HEK293 (cell line): ENCODE data around the gene ZBED1.

Experiments
- CTCF ChIA-PET: fragments of 350-600 bp; formaldehyde crosslinking; extraction: SDS; loops from one replicate; lab custom pipeline; 2021; ENCODE audit warnings: antibody characterized with exemption; lab: Yijun Ruan, JAX
- POLR2A ChIA-PET: fragments of 300-600 bp; formaldehyde crosslinking; extraction: SDS; loops from one replicate; lab custom pipeline; 2020; ENCODE audit warnings: antibody characterized with exemption, inconsistent platforms; lab: Yijun Ruan, JAX
- H3K27ac ChIP-seq: fragments of 200-500 bp; sonication (Bioruptor generic); 2 replicates; pipeline ENCODE4 v1.5.1; 2014; ENCODE audit warnings: low read depth, low read length, control low read depth, inconsistent platforms; ENCODE audit errors: extremely low read depth
- H3K36me3 ChIP-seq, 2 experiments: fragments of 200-500 bp in 1 of 2; sonication (Bioruptor generic) in 1 of 2; 1 replicate in 1 of 2; 2 replicates in 1 of 2; pipeline ENCODE4 v1.5.1; 2014 to 2017; ENCODE audit warnings: inconsistent platforms in 2 of 2, low read length in 2 of 2; ENCODE audit not compliant: control insufficient read depth in 2 of 2, insufficient read depth in 1 of 2
- H3K4me1 ChIP-seq: fragments of 200-500 bp; sonication (Bioruptor generic); 2 replicates; pipeline ENCODE4 v1.5.1; 2014; ENCODE audit warnings: mild to moderate bottlenecking, low read length, inconsistent platforms; ENCODE audit not compliant: control insufficient read depth, insufficient read depth
- H3K4me3 ChIP-seq: 2 replicates; pipeline ENCODE4 v1.5.1; 2011; ENCODE audit warnings: low read depth, mild to moderate bottlenecking, control low read depth, low read length, moderate library complexity
- H3K9me3 ChIP-seq: fragments of 200-500 bp; sonication (Bioruptor generic); 2 replicates; pipeline ENCODE4 v1.5.1; 2014; ENCODE audit warnings: low read depth, low read length, inconsistent platforms; ENCODE audit not compliant: control insufficient read depth, insufficient read depth
- GLIS1 ChIP-seq: fragments of 450-650 bp; formaldehyde crosslinking; IDR thresholded peaks from 2 replicates; pipeline ENCODE4 v1.5.1; 2016; ENCODE audit warnings: missing biosample characterization, missing genetic modification characterization
- TRIM28 ChIP-seq: IDR thresholded peaks from 2 replicates; pipeline ENCODE4 v1.6.1; 2011; ENCODE audit warnings: low read length, control low read depth, borderline replicate concordance
- YY1 ChIP-seq: fragments of 450-650 bp; formaldehyde crosslinking; IDR thresholded peaks from 2 replicates; pipeline ENCODE4 v1.5.1; 2018; ENCODE audit warnings: missing biosample characterization, missing genetic modification characterization
- ZFP41 ChIP-seq: fragments of 450-650 bp; formaldehyde crosslinking; IDR thresholded peaks from 2 replicates; pipeline ENCODE4 v1.5.1; 2016; ENCODE audit warnings: missing biosample characterization, missing genetic modification characterization, borderline replicate concordance
- ZNF146 ChIP-seq: fragments of 450-650 bp; formaldehyde crosslinking; IDR thresholded peaks from 2 replicates; pipeline ENCODE4 v1.5.1; 2016; ENCODE audit warnings: missing biosample characterization, missing genetic modification characterization
- ZNF2 ChIP-seq: fragments of 450-650 bp; formaldehyde crosslinking; IDR thresholded peaks from 2 replicates; pipeline ENCODE4 v1.5.1; 2016; ENCODE audit warnings: missing biosample characterization, missing genetic modification characterization
- ZNF292 ChIP-seq: fragments of 450-650 bp; formaldehyde crosslinking; IDR thresholded peaks from 2 replicates; pipeline ENCODE4 v1.5.1; 2016; ENCODE audit warnings: low read depth, missing biosample characterization, missing genetic modification characterization, borderline replicate concordance
- ZNF354C ChIP-seq: fragments of 450-650 bp; formaldehyde crosslinking; IDR thresholded peaks from 2 replicates; pipeline ENCODE4 v1.5.1; 2016; ENCODE audit warnings: missing biosample characterization, missing genetic modification characterization, low read depth, borderline replicate concordance
- ZNF843 ChIP-seq: fragments of 450-650 bp; formaldehyde crosslinking; IDR thresholded peaks from 2 replicates; pipeline ENCODE4 v1.5.1; 2016; ENCODE audit warnings: missing biosample characterization, missing genetic modification characterization
- TF ChIP-seq, protein P1 (sequence below): fragments of 450-650 bp; formaldehyde crosslinking; optimal IDR thresholded peaks from 2 replicates; pipeline ENCODE3; 2016; ENCODE audit warnings: missing biosample characterization, mild to moderate bottlenecking, missing genetic modification characterization
- TF ChIP-seq, protein P2 (sequence below): fragments of 450-650 bp; formaldehyde crosslinking; IDR thresholded peaks from 2 replicates; pipeline ENCODE4 v1.5.1; 2016; ENCODE audit warnings: missing biosample characterization, missing genetic modification characterization
- TF ChIP-seq, protein P3 (sequence below): fragments of 450-650 bp; formaldehyde crosslinking; conservative IDR thresholded peaks from 2 replicates; pipeline ENCODE4 v1.5.1; 2016; ENCODE audit warnings: low read depth, missing biosample characterization, missing genetic modification characterization
- TF ChIP-seq, protein P4 (sequence below): fragments of 450-650 bp; formaldehyde crosslinking; IDR thresholded peaks from 2 replicates; pipeline ENCODE4 v1.5.1; 2016; ENCODE audit warnings: missing biosample characterization, missing genetic modification characterization

Gene ZBED1

DNA sequence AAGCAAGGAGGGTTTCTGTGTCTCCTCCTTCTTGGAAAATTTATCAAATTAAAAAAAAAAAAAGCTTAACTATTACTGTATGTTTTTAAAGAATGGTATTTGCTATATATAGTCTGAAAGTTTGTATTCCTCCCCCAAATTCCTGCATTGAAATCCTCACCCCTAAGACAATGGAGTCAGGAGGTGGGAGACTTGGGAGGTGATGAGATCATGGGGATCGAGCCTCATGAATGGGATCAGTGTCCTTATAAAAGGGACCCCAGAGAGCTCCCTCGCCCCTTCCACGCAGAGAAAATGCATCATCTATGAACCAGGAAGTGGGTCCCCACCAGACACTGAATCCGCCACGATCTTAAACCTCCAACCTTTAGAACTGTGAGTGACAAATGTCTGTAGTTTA, 50.1 kb downstream of the ZBED1 start:
- CTCF ChIA-PET: no interaction called here
- H3K9me3 ChIP-seq: no peaks in the 10 kb centered on the region
- TF ChIP-seq, protein P1, sequence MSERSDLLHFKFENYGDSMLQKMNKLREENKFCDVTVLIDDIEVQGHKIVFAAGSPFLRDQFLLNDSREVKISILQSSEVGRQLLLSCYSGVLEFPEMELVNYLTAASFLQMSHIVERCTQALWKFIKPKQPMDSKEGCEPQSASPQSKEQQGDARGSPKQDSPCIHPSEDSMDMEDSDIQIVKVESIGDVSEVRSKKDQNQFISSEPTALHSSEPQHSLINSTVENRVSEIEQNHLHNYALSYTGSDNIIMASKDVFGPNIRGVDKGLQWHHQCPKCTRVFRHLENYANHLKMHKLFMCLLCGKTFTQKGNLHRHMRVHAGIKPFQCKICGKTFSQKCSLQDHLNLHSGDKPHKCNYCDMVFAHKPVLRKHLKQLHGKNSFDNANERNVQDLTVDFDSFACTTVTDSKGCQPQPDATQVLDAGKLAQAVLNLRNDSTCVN (tag by site-specific recombination): no peak
- TF ChIP-seq, protein P2, sequence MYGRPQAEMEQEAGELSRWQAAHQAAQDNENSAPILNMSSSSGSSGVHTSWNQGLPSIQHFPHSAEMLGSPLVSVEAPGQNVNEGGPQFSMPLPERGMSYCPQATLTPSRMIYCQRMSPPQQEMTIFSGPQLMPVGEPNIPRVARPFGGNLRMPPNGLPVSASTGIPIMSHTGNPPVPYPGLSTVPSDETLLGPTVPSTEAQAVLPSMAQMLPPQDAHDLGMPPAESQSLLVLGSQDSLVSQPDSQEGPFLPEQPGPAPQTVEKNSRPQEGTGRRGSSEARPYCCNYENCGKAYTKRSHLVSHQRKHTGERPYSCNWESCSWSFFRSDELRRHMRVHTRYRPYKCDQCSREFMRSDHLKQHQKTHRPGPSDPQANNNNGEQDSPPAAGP (tag by site-specific recombination): no peak
- TF ChIP-seq ZNF843 (no peak), ZNF292 (tag by site-specific recombination) (no peak), ZNF2 (tag by site-specific recombination) (no peak), ZFP41 (tag by site-specific recombination) (no peak), TRIM28 (no peak), YY1 (no peak), GLIS1 (tag by site-specific recombination) (no peak)
- TF ChIP-seq, protein P3, sequence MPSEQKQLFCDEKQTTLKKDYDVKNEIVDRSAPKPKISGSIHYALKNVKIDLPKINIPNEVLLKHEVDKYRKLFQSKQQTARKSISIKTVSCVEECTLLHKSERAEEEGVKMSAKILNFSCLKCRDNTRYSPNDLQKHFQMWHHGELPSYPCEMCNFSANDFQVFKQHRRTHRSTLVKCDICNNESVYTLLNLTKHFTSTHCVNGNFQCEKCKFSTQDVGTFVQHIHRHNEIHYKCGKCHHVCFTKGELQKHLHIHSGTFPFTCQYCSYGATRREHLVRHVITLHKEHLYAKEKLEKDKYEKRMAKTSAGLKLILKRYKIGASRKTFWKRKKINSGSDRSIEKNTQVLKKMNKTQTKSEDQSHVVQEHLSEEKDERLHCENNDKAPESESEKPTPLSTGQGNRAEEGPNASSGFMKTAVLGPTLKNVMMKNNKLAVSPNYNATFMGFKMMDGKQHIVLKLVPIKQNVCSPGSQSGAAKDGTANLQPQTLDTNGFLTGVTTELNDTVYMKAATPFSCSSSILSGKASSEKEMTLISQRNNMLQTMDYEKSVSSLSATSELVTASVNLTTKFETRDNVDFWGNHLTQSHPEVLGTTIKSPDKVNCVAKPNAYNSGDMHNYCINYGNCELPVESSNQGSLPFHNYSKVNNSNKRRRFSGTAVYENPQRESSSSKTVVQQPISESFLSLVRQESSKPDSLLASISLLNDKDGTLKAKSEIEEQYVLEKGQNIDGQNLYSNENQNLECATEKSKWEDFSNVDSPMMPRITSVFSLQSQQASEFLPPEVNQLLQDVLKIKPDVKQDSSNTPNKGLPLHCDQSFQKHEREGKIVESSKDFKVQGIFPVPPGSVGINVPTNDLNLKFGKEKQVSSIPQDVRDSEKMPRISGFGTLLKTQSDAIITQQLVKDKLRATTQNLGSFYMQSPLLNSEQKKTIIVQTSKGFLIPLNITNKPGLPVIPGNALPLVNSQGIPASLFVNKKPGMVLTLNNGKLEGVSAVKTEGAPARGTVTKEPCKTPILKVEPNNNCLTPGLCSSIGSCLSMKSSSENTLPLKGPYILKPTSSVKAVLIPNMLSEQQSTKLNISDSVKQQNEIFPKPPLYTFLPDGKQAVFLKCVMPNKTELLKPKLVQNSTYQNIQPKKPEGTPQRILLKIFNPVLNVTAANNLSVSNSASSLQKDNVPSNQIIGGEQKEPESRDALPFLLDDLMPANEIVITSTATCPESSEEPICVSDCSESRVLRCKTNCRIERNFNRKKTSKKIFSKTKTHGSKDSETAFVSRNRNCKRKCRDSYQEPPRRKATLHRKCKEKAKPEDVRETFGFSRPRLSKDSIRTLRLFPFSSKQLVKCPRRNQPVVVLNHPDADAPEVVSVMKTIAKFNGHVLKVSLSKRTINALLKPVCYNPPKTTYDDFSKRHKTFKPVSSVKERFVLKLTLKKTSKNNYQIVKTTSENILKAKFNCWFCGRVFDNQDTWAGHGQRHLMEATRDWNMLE (tag by site-specific recombination): no peak
- TF ChIP-seq, all 188 proteins: peak for 0
- Histone ChIP-seq H3K4me3 (no peak overlapping the region), H3K27ac (no peak overlapping the region), H3K4me1 (no peaks in the 10 kb centered on the region), H3K36me3 (no peaks in the 10 kb centered on the region)
- POLR2A ChIA-PET: no interaction called here

DNA sequence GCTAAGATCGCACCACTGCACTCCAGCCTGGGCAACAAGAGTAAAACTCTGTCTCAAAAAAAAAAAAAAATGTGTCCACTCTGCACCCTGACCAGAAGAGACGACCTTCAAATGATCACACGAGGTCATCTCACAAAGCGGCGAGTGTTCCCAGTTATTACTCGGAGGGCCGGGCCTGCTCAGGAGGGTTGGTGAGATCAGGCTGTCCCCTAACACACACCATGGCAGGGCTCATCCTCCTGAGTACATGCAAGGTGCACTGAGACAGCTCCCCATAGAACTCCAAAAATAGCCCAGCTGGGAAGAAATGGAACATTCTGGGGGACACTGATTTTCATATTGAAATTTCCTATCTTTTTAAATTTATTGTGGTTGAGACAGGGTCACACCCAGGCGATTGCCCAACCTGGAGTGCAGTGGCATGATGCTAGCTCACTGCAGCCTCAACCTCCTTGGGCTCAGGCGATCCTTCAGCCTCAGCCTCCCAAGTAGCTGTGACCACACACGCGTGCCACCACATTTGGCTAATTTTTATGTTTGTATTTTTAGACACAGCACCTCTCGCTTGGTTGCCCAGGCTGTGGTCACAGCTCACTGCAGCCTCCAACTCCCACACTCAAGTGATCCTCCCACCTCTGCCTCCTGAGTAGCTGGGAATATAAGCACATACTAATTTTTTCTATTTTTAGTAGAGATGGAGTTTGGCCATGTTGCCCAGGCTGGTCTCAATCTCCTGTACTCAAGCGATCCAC, 51.5 kb downstream of the ZBED1 start:
- Histone ChIP-seq H3K36me3 (no peaks in the 10 kb centered on the region; a peak in 1 of 3 replicates), H3K9me3 (no peaks in the 10 kb centered on the region), H3K4me1 (no peaks in the 10 kb centered on the region), H3K27ac (no peak overlapping the region), H3K4me3 (no peak overlapping the region)
- TF ChIP-seq ZNF354C (tag by site-specific recombination): no peak
- ChIA-PET POLR2A (no interaction called here), CTCF (no interaction called here)

DNA sequence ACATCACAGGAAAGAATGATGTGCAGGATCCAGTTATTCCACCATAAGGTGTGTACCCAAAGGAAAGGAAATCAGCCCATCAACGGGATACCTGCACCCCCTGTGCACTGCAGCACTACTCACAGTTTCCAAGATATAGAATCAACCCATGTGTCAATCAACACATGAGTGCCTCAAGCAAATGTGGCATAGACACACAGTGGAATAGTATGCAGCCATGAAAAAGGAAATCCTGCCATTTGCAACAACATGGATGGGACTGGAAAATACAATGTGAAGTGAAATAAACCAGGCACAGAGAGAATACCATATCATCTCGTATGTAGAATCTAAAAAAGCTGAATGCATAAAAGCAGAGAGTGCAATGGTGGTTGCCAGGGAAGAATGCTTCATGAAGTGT, 53.3 kb downstream of the ZBED1 start:
- no peaks in the 10 kb centered on the region for H3K4me1 ChIP-seq
- CTCF ChIA-PET: no interaction called here
- TF ChIP-seq, protein P4, sequence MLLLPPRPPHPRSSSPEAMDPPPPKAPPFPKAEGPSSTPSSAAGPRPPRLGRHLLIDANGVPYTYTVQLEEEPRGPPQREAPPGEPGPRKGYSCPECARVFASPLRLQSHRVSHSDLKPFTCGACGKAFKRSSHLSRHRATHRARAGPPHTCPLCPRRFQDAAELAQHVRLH (tag by site-specific recombination): peak; percentile 42; the same call in 1 of the 2 replicates
- peak; percentile 98 for TF ChIP-seq ZNF146
- TF ChIP-seq, protein P3 (tag by site-specific recombination): no peak
- TF ChIP-seq, all 188 proteins: peak for 2
- POLR2A ChIA-PET: no interaction called here
- no peak overlapping the region for H3K4me3 ChIP-seq
- H3K36me3 ChIP-seq: no peaks in the 10 kb centered on the region; a peak in 1 of 3 replicates
- no peaks in the 10 kb centered on the region for H3K9me3 ChIP-seq
- H3K27ac ChIP-seq: no peak overlapping the region
